WTC11 (cell line): ENCODE measurements around the gene ANO10.

ENCODE experiments used
- CREM ChIP-seq: sonication (generic); formaldehyde crosslinking; IDR thresholded peaks from 2 replicates; pipeline ENCODE4 v1.8.1; 2022; ENCODE audit warnings: mild to moderate bottlenecking, missing genetic modification reagents, moderate library complexity
- CTCF ChIP-seq: fragments of 200-600 bp; IDR thresholded peaks from 2 replicates; pipeline ENCODE4 v1.8.0; 2022; ENCODE audit warnings: antibody characterized with exemption
- E2F4 ChIP-seq: sonication (generic); formaldehyde crosslinking; IDR thresholded peaks from 2 replicates; pipeline ENCODE4 v1.8.1; 2022; ENCODE audit warnings: low read depth, mild to moderate bottlenecking, moderate library complexity, missing genetic modification reagents, borderline replicate concordance
- EMX1 ChIP-seq: fragments of 250-450 bp; sonication (Bioruptor Pico); IDR thresholded peaks from 2 replicates; pipeline ENCODE4 v1.8.0; 2021; ENCODE audit warnings: mild to moderate bottlenecking
- GTF2I ChIP-seq: fragments of 250-450 bp; sonication (Bioruptor Pico); conservative IDR thresholded peaks from 2 replicates; pipeline ENCODE4 v1.4.0; 2021; ENCODE audit warnings: mild to moderate bottlenecking
- NR2C2 ChIP-seq: sonication (generic); formaldehyde crosslinking; IDR thresholded peaks from 2 replicates; pipeline ENCODE4 v1.8.0; 2022; ENCODE audit warnings: mild to moderate bottlenecking, missing genetic modification reagents
- NR3C1 ChIP-seq: sonication (generic); formaldehyde crosslinking; conservative IDR thresholded peaks from 2 replicates; pipeline ENCODE4 v1.8.1; 2023; ENCODE audit warnings: low read depth, mild to moderate bottlenecking, missing genetic modification reagents
- SP1 ChIP-seq: sonication (generic); formaldehyde crosslinking; conservative IDR thresholded peaks from 2 replicates; pipeline ENCODE4 v1.8.1; 2022; ENCODE audit warnings: missing genetic modification reagents
- TEAD1 ChIP-seq: sonication (generic); formaldehyde crosslinking; IDR thresholded peaks from 2 replicates; pipeline ENCODE4 v1.8.0; 2022; ENCODE audit warnings: mild to moderate bottlenecking, missing genetic modification reagents
- TF ChIP-seq, protein P1 (sequence below): sonication (generic); formaldehyde crosslinking; IDR thresholded peaks from 2 replicates; pipeline ENCODE4 v1.8.1; 2023; ENCODE audit warnings: mild to moderate bottlenecking, missing genetic modification reagents, borderline replicate concordance
- TF ChIP-seq, protein P2 (sequence below): sonication (generic); formaldehyde crosslinking; IDR thresholded peaks from 2 replicates; pipeline ENCODE4 v1.8.1; 2022; ENCODE audit warnings: low read depth, missing genetic modification reagents, borderline replicate concordance
- TF ChIP-seq, protein P3 (sequence below): sonication (generic); formaldehyde crosslinking; IDR thresholded peaks from 2 replicates; pipeline ENCODE4 v1.8.1; 2023; ENCODE audit warnings: mild to moderate bottlenecking, missing genetic modification reagents, moderate library complexity
- TF ChIP-seq, protein P4 (sequence below): sonication (generic); formaldehyde crosslinking; IDR thresholded peaks from 2 replicates; pipeline ENCODE4 v1.8.0; 2022; ENCODE audit warnings: mild to moderate bottlenecking, missing genetic modification reagents

DNA sequence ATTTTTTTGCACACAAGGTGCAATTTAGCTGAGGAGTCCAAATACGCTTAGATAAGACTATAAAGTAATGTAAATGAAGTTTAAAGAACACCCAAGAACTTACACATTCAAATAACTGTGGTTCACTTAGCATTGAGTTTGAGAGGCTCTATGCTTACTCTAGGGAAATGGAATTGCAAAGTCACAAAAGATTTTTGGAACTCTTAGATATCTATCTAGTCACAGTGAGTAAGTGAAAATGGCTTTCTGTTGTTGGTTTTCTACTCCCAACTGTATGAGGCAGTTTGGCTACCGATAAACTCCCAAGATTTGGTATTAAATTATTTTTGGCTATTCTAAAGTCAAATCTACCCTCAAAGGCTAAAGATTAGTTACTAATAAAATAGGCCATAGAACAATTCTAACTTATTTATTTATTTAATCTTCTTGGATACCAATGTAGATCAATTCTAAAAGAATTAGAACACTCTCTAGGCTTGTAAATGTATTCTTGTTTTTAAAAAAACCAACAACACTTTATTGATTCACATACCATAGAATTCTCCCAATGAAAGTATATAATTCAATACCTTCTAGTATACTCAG lies 170.0 kb downstream of the ANO10 start:
- TF ChIP-seq TEAD1 = no peak
- no peak for TF ChIP-seq CTCF
- no peak for TF ChIP-seq EMX1
- TF ChIP-seq, protein P1, sequence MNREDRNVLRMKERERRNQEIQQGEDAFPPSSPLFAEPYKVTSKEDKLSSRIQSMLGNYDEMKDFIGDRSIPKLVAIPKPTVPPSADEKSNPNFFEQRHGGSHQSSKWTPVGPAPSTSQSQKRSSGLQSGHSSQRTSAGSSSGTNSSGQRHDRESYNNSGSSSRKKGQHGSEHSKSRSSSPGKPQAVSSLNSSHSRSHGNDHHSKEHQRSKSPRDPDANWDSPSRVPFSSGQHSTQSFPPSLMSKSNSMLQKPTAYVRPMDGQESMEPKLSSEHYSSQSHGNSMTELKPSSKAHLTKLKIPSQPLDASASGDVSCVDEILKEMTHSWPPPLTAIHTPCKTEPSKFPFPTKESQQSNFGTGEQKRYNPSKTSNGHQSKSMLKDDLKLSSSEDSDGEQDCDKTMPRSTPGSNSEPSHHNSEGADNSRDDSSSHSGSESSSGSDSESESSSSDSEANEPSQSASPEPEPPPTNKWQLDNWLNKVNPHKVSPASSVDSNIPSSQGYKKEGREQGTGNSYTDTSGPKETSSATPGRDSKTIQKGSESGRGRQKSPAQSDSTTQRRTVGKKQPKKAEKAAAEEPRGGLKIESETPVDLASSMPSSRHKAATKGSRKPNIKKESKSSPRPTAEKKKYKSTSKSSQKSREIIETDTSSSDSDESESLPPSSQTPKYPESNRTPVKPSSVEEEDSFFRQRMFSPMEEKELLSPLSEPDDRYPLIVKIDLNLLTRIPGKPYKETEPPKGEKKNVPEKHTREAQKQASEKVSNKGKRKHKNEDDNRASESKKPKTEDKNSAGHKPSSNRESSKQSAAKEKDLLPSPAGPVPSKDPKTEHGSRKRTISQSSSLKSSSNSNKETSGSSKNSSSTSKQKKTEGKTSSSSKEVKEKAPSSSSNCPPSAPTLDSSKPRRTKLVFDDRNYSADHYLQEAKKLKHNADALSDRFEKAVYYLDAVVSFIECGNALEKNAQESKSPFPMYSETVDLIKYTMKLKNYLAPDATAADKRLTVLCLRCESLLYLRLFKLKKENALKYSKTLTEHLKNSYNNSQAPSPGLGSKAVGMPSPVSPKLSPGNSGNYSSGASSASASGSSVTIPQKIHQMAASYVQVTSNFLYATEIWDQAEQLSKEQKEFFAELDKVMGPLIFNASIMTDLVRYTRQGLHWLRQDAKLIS (CRISPR knock-in tag) = no peak
- TF ChIP-seq, protein P2, sequence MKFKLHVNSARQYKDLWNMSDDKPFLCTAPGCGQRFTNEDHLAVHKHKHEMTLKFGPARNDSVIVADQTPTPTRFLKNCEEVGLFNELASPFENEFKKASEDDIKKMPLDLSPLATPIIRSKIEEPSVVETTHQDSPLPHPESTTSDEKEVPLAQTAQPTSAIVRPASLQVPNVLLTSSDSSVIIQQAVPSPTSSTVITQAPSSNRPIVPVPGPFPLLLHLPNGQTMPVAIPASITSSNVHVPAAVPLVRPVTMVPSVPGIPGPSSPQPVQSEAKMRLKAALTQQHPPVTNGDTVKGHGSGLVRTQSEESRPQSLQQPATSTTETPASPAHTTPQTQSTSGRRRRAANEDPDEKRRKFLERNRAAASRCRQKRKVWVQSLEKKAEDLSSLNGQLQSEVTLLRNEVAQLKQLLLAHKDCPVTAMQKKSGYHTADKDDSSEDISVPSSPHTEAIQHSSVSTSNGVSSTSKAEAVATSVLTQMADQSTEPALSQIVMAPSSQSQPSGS (CRISPR knock-in tag) = no peak
- TF ChIP-seq, protein P3, sequence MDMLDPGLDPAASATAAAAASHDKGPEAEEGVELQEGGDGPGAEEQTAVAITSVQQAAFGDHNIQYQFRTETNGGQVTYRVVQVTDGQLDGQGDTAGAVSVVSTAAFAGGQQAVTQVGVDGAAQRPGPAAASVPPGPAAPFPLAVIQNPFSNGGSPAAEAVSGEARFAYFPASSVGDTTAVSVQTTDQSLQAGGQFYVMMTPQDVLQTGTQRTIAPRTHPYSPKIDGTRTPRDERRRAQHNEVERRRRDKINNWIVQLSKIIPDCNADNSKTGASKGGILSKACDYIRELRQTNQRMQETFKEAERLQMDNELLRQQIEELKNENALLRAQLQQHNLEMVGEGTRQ = no peak
- TF ChIP-seq, protein P4, sequence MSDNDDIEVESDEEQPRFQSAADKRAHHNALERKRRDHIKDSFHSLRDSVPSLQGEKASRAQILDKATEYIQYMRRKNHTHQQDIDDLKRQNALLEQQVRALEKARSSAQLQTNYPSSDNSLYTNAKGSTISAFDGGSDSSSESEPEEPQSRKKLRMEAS (CRISPR knock-in tag) = no peak
- TF ChIP-seq SP1 (CRISPR knock-in tag) = no peak
- no peak for TF ChIP-seq NR3C1 (CRISPR knock-in tag)
- TF ChIP-seq NR2C2 = no peak
- no peak for TF ChIP-seq GTF2I (CRISPR knock-in tag)
- TF ChIP-seq E2F4 = no peak
- TF ChIP-seq CREM (CRISPR knock-in tag) = no peak
